H9 (cell line): ENCODE data around the gene KCNAB2. TPM values are rescaled to one million over a fixed set of nuclear protein-coding genes. Genes with fewer than 3 reads are reported as not detected.

Experiments
- DNase-seq: peaks from one replicate; pipeline ENCODE4 v3.0.0-alpha.2; 2017
- H2AFZ ChIP-seq: one replicate; pipeline ENCODE4 v1.6.1; 2013; ENCODE audit warnings: mild to moderate bottlenecking, low read length, control low read depth, moderate library complexity
- H2AK5ac ChIP-seq: 2 replicates; pipeline ENCODE4 v1.6.1; 2013; ENCODE audit warnings: low read length, control low read depth, mixed read lengths; ENCODE audit not compliant: insufficient read length
- H2BK120ac ChIP-seq: one replicate; pipeline ENCODE4 v1.6.1; 2013; ENCODE audit warnings: low read depth, mild to moderate bottlenecking, low read length, control low read depth, inconsistent platforms; ENCODE audit not compliant: poor library complexity, severe bottlenecking
- H2BK12ac ChIP-seq: 2 replicates; pipeline ENCODE4 v1.6.1; 2013; ENCODE audit warnings: low read length, control low read depth, mixed read lengths, low read depth; ENCODE audit not compliant: insufficient read length
- H2BK15ac ChIP-seq: 2 replicates; pipeline ENCODE4 v1.6.1; 2013; ENCODE audit warnings: low read depth, low read length, control low read depth
- H2BK20ac ChIP-seq: one replicate; pipeline ENCODE4 v1.6.1; 2013; ENCODE audit warnings: low read depth, mild to moderate bottlenecking, low read length, control low read depth, inconsistent platforms; ENCODE audit not compliant: poor library complexity, severe bottlenecking
- H2BK5ac ChIP-seq: 2 replicates; pipeline ENCODE4 v1.6.1; 2013; ENCODE audit warnings: low read length, control low read depth, mixed read lengths; ENCODE audit not compliant: insufficient read length
- H3K14ac ChIP-seq: 2 replicates; pipeline ENCODE4 v1.6.1; 2013; ENCODE audit warnings: low read length, control low read depth; ENCODE audit not compliant: insufficient read depth
- H3K18ac ChIP-seq: 2 replicates; pipeline ENCODE4 v1.6.1; 2013; ENCODE audit warnings: low read depth, mild to moderate bottlenecking, mixed read lengths, low read length, control low read depth; ENCODE audit not compliant: insufficient read length
- H3K23ac ChIP-seq: 2 replicates; pipeline ENCODE4 v1.6.1; 2013; ENCODE audit warnings: low read length, control low read depth, mixed read lengths, low read depth; ENCODE audit not compliant: insufficient read length
- H3K23me2 ChIP-seq: 2 replicates; pipeline ENCODE4 v1.6.1; 2013; ENCODE audit warnings: low read depth, mild to moderate bottlenecking, mixed read lengths, low read length, control low read depth; ENCODE audit not compliant: insufficient read length, poor library complexity, severe bottlenecking
- H3K27ac ChIP-seq: 2 replicates; pipeline ENCODE4 v1.5.1; 2013; ENCODE audit warnings: low read length, control low read depth, mixed read lengths, low read depth; ENCODE audit not compliant: insufficient read length
- H3K27me3 ChIP-seq: 2 replicates; pipeline ENCODE4 v1.6.1; 2013; ENCODE audit warnings: low read length, control low read depth, inconsistent platforms; ENCODE audit not compliant: insufficient read depth
- H3K4ac ChIP-seq: 2 replicates; pipeline ENCODE4 v1.6.1; 2013; ENCODE audit warnings: low read depth, mild to moderate bottlenecking, control low read depth, inconsistent platforms, low read length, moderate library complexity
- H3K4me1 ChIP-seq: 2 replicates; pipeline ENCODE4 v1.6.1; 2013; ENCODE audit warnings: low read length, control low read depth, inconsistent platforms; ENCODE audit not compliant: insufficient read depth
- H3K4me2 ChIP-seq: 2 replicates; pipeline ENCODE4 v1.6.1; 2013; ENCODE audit warnings: low read length, control low read depth, mixed read lengths; ENCODE audit not compliant: insufficient read length, insufficient read depth
- H3K56ac ChIP-seq: 2 replicates; pipeline ENCODE4 v1.6.1; 2013; ENCODE audit warnings: low read depth, mild to moderate bottlenecking, mixed read lengths, low read length, control low read depth; ENCODE audit not compliant: insufficient read length
- H3K79me1 ChIP-seq: 2 replicates; pipeline ENCODE4 v1.6.1; 2013; ENCODE audit warnings: low read depth, mild to moderate bottlenecking, moderate library complexity, low read length, control low read depth, inconsistent platforms; ENCODE audit not compliant: insufficient read depth, poor library complexity, severe bottlenecking
- H3K79me2 ChIP-seq: 2 replicates; pipeline ENCODE4 v1.6.1; 2013; ENCODE audit warnings: low read length, control low read depth, inconsistent platforms; ENCODE audit not compliant: insufficient read depth
- H3K9ac ChIP-seq: 2 replicates; pipeline ENCODE4 v1.6.1; 2013; ENCODE audit warnings: low read length, control low read depth, mixed read lengths; ENCODE audit not compliant: insufficient read length; ENCODE audit errors: extremely low read depth
- H3K9me3 ChIP-seq: one replicate; pipeline ENCODE4 v1.6.1; 2013; ENCODE audit warnings: low read depth, low read length, inconsistent platforms; ENCODE audit not compliant: control insufficient read depth
- H3T11ph ChIP-seq: one replicate; pipeline ENCODE4 v1.6.1; 2013; ENCODE audit warnings: mild to moderate bottlenecking, low read length, control low read depth, inconsistent platforms
- H4K20me1 ChIP-seq: one replicate; pipeline ENCODE4 v1.6.1; 2013; ENCODE audit not compliant: control insufficient read depth, insufficient read length, insufficient read depth
- H4K5ac ChIP-seq: 2 replicates; pipeline ENCODE4 v1.6.1; 2013; ENCODE audit warnings: low read depth, mild to moderate bottlenecking, mixed read lengths, low read length, control low read depth; ENCODE audit not compliant: insufficient read length
- H4K8ac ChIP-seq: replicated peaks from 2 replicates; pipeline ENCODE4 v1.6.1; 2013; ENCODE audit warnings: low read length, control low read depth, mixed read lengths, low read depth; ENCODE audit not compliant: insufficient read length
- H4K91ac ChIP-seq: 2 replicates; pipeline ENCODE4 v1.6.1; 2013; ENCODE audit warnings: low read depth, mild to moderate bottlenecking, moderate library complexity, mixed read lengths, low read length, control low read depth; ENCODE audit not compliant: insufficient read length
- H3K27ac Mint-ChIP-seq, 3 experiments: 2 replicates in 2 of 3; 3 replicates in 1 of 3; pipeline ENCODE4 v1.8.0; 2020 to 2021; ENCODE audit warnings: mixed read lengths in 3 of 3, mild to moderate bottlenecking in 1 of 3, moderate library complexity in 1 of 3
- H3K27me3 Mint-ChIP-seq: 2 replicates; pipeline ENCODE4 v1.8.0; 2021; ENCODE audit warnings: low read depth, mild to moderate bottlenecking, moderate library complexity, mixed read lengths
- H3K36me3 Mint-ChIP-seq, 3 experiments: 2 replicates in 2 of 3; 3 replicates in 1 of 3; pipeline ENCODE4 v1.8.0; 2020 to 2021; ENCODE audit warnings: low read depth in 3 of 3, mixed read lengths in 3 of 3; ENCODE audit not compliant: insufficient read depth in 1 of 3
- H3K4me1 Mint-ChIP-seq, 2 experiments: 2 replicates each; pipeline ENCODE4 v1.8.0; 2020; ENCODE audit warnings: mixed read lengths in 2 of 2
- H3K4me3 Mint-ChIP-seq, 2 experiments: 2 replicates in 1 of 2; 3 replicates in 1 of 2; pipeline ENCODE4 v1.8.0; 2020 to 2021; ENCODE audit warnings: mild to moderate bottlenecking in 2 of 2, mixed read lengths in 2 of 2, moderate library complexity in 1 of 2
- H3K9me3 Mint-ChIP-seq, 2 experiments: 2 replicates in 1 of 2; 3 replicates in 1 of 2; pipeline ENCODE4 v1.8.0; 2020; ENCODE audit warnings: mild to moderate bottlenecking in 2 of 2, mixed read lengths in 2 of 2, moderate library complexity in 1 of 2
- CTCF ChIP-seq: fragments of 200-600 bp; sonication (generic); conservative IDR thresholded peaks from 3 replicates; pipeline ENCODE4 v1.8.0; 2021; ENCODE audit warnings: antibody characterized with exemption, mild to moderate bottlenecking
- WGBS: extraction: QIAGEN DNeasy Blood & Tissue Kit; methylation state at CpG from one replicate; pipeline ENCODE4 v1.1.7; 2013; ENCODE audit warnings: missing lambda C conversion rate, low lambda C conversion rate, mixed read lengths; ENCODE audit not compliant: insufficient read length; ENCODE audit errors: extremely low coverage; 5-methylcytosine and 5-hydroxymethylcytosine counted together
- total RNA-seq: library from RNA; stranded (reverse); gene quantifications from 2 replicates; pipeline ENCODE4 v1.2.1, GENCODE V29; 2021

KCNAB2 gene
- total RNA-seq, 1 experiment from 2014 or later: 8.3 TPM

GRCh38 chr1:6144647-6145395, 99.1 kb downstream of the KCNAB2 start:
- Histone ChIP-seq H2BK12ac (no peak overlapping the region), H2BK120ac (peak overlapping the region; percentile 63), H3K4me2 (no peak overlapping the region), H4K91ac (no peak overlapping the region), H3T11ph (no peak overlapping the region), H3K56ac (no peak overlapping the region), H3K18ac (peak overlapping the region; percentile 62), H2BK20ac (no peak overlapping the region), H3K23me2 (peaks cover 7% of the 10 kb centered on the region), H3K4ac (peak overlapping the region; percentile 51; the same call in 1 of the 2 replicates), H3K27me3 (peaks cover 9% of the 10 kb centered on the region; the same call in 1 of the 2 replicates), H3K27ac (no peak overlapping the region), H3K4me1 (no peaks in the 10 kb centered on the region), H4K20me1 (no peaks in the 10 kb centered on the region), H3K9me3 (no peaks in the 10 kb centered on the region), H3K79me1 (no peaks in the 10 kb centered on the region), H3K14ac (peak overlapping the region; percentile 66), H2BK15ac (no peak overlapping the region), H4K5ac (no peak overlapping the region), H3K23ac (no peak overlapping the region), H3K9ac (no peak overlapping the region), H4K8ac (no peak overlapping the region), H2AK5ac (no peak overlapping the region), H2AFZ (no peak overlapping the region), H3K79me2 (no peaks in the 10 kb centered on the region), H2BK5ac (no peak overlapping the region)
- Mint-ChIP-seq H3K36me3 (no peaks in the 10 kb centered on the region), H3K4me1 (peaks cover 2 to 9% of the 10 kb centered on the region in 2 experiments; a peak in 2 of 4 replicates), H3K4me3 (no peak overlapping the region), H3K27me3 (peaks cover 47% of the 10 kb centered on the region), H3K27ac (peak overlapping the region in 2 of 3 experiments; percentile 26 to 87; a peak in 2 of 7 replicates), H3K9me3 (no peaks in the 10 kb centered on the region)
- no peak for DNase-seq
- no CpG with 5 or more reads among the region's 16 CpGs for WGBS
- TF ChIP-seq CTCF: no peak
